BE2C (cell line): ENCODE data around the gene COL9A1.
"Not testable (repeated sequence)": the region's sequence is repeated elsewhere in the genome, so short reads cannot be mapped to it uniquely, and the experiment has no call there.

Source experiments
- DNase-seq: peaks from one replicate; pipeline ENCODE4 v3.0.0-alpha.2; 2020
- H3K27me3 ChIP-seq: fragments of 250-450 bp; sonication (Bioruptor Pico); 2 replicates; pipeline ENCODE4 v1.5.1; 2020; ENCODE audit warnings: mild to moderate bottlenecking
- H3K36me3 ChIP-seq: fragments of 250-450 bp; sonication (Bioruptor Pico); 2 replicates; pipeline ENCODE4 v1.5.1; 2020; ENCODE audit warnings: mild to moderate bottlenecking
- H3K4me1 ChIP-seq: fragments of 250-450 bp; sonication (Bioruptor Pico); 2 replicates; pipeline ENCODE4 v1.5.1; 2020
- H3K4me3 ChIP-seq: 2 replicates; pipeline ENCODE4 v1.5.1; 2011; ENCODE audit warnings: low read depth, low read length
- H3K9me3 ChIP-seq: fragments of 250-450 bp; sonication (Bioruptor Pico); 2 replicates; pipeline ENCODE4 v1.5.1; 2020
- CTCF ChIP-seq: IDR thresholded peaks from 2 replicates; pipeline ENCODE4 v1.5.1; 2012; ENCODE audit warnings: mild to moderate bottlenecking, low read depth, low read length

Gene COL9A1

GRCh38 chr6:70336996-70337742 lies 34.3 kb upstream of the COL9A1 start:
- no peaks in the 10 kb centered on the region for H3K36me3 ChIP-seq
- DNase-seq: no peak
- no peaks in the 10 kb centered on the region; the same call in 1 of the 2 replicates for H3K9me3 ChIP-seq
- H3K27me3 ChIP-seq: peaks cover 13% of the 10 kb centered on the region; the same call in 1 of the 2 replicates
- no peak for TF ChIP-seq CTCF
- H3K4me3 ChIP-seq: no peak overlapping the region
- no peaks in the 10 kb centered on the region for H3K4me1 ChIP-seq

GRCh38 chr6:70327036-70327435 lies 24.2 kb upstream of the COL9A1 start:
- Histone ChIP-seq H3K4me1 (no peaks in the 10 kb centered on the region), H3K36me3 (no peaks in the 10 kb centered on the region), H3K9me3 (no peaks in the 10 kb centered on the region), H3K4me3 (no peak overlapping the region), H3K27me3 (peaks cover 18% of the 10 kb centered on the region)
- TF ChIP-seq CTCF: no peak
- DNase-seq: no peak

GRCh38 chr6:70325009-70325408 lies 22.1 kb upstream of the COL9A1 start:
- peaks cover 18% of the 10 kb centered on the region for H3K27me3 ChIP-seq
- no peaks in the 10 kb centered on the region for H3K9me3 ChIP-seq
- DNase-seq: no peak
- TF ChIP-seq CTCF: no peak
- H3K36me3 ChIP-seq: no peaks in the 10 kb centered on the region
- no peaks in the 10 kb centered on the region for H3K4me1 ChIP-seq
- H3K4me3 ChIP-seq: no peak overlapping the region

- not testable (repeated sequence) for DNase-seq, H3K4me3 ChIP-seq
These were observed 14.9 kb upstream of the COL9A1 start for GRCh38 chr6:70317799-70318198.

GRCh38 chr6:70315079-70315751 lies 12.3 kb upstream of the COL9A1 start:
- Histone ChIP-seq H3K27me3 (peaks cover 21% of the 10 kb centered on the region), H3K4me1 (no peaks in the 10 kb centered on the region), H3K36me3 (no peaks in the 10 kb centered on the region), H3K4me3 (no peak overlapping the region), H3K9me3 (no peaks in the 10 kb centered on the region)
- TF ChIP-seq CTCF: no peak
- no peak for DNase-seq

More at GRCh38 chr6:70317799-70318198, 14.9 kb upstream of the COL9A1 start:
- not testable (repeated sequence) for H3K4me1 ChIP-seq, H3K9me3 ChIP-seq, H3K36me3 ChIP-seq
- H3K27me3 ChIP-seq: peaks cover 17% of the 10 kb centered on the region

GRCh38 chr6:70314296-70314695 lies 11.4 kb upstream of the COL9A1 start:
- H3K4me3 ChIP-seq: no peak overlapping the region
- H3K36me3 ChIP-seq: no peaks in the 10 kb centered on the region
- H3K27me3 ChIP-seq: peaks cover 23% of the 10 kb centered on the region
- no peak for DNase-seq
- no peaks in the 10 kb centered on the region for H3K4me1 ChIP-seq
- no peak for TF ChIP-seq CTCF
- H3K9me3 ChIP-seq: no peaks in the 10 kb centered on the region
